A549 (cell line): ENCODE results near the gene PUM1. TPM values are rescaled to one million over a fixed set of nuclear protein-coding genes. Genes with fewer than 3 reads are reported as not detected.
A peak's percentile ranks its signal among the peaks of the same experiment; 100 is the strongest.

ENCODE experiments used
- ATAC-seq, 2 experiments: fragments of 200-7000 bp in 1 of 2; fragments of >200 bp in 1 of 2; cut with Nextera tagmentation in 1 of 2; cut with Tn5 transposase in 1 of 2; 3 replicates each; pipeline versions ENCODE4 v1.8.0 to v1.9.1; 2018 to 2020; ENCODE audit warnings: mild to moderate bottlenecking in 1 of 2, moderate library complexity in 1 of 2
- CTCF ChIA-PET: fragments of 300-600 bp; sonication (Branson Sonifier 250); formaldehyde crosslinking; extraction: SDS; loops from one replicate; lab custom pipeline; 2021; ENCODE audit warnings: antibody characterized with exemption, inconsistent platforms; lab: Yijun Ruan, JAX
- POLR2A ChIA-PET: fragments of 350-600 bp; formaldehyde crosslinking; extraction: SDS; loops from one replicate; lab custom pipeline; 2021; ENCODE audit warnings: antibody characterized with exemption, inconsistent platforms; lab: Yijun Ruan, JAX
- DNase-seq, 2 experiments: peaks; one replicate each; pipeline versions ENCODE4 v3.0.0 to v3.0.0-alpha.2; 2011 to 2016; ENCODE audit warnings: low read depth in 1 of 2, low spot score in 1 of 2
- FAIRE-seq: peaks from 2 replicates; lab custom pipeline; 2011; peaks lifted over from hg19 to GRCh38; lab: Jason Lieb, UNC
- H3K27ac ChIP-seq, 2 experiments: fragments of >200 bp; sonication (Bioruptor Twin); formaldehyde crosslinking; 3 replicates each; pipeline ENCODE4 v1.5.1; 2016 to 2017
- H3K4me1 ChIP-seq: fragments of >200 bp; sonication (Bioruptor Twin); formaldehyde crosslinking; 3 replicates; pipeline ENCODE4 v1.6.1; 2016
- H3K4me2 ChIP-seq: fragments of >200 bp; sonication (Bioruptor Twin); formaldehyde crosslinking; 3 replicates; pipeline ENCODE4 v1.6.1; 2016
- H3K4me3 ChIP-seq: fragments of >200 bp; sonication (Bioruptor Twin); formaldehyde crosslinking; 3 replicates; pipeline ENCODE4 v1.5.1; 2016
- H3K9me3 ChIP-seq: fragments of >200 bp; sonication (Bioruptor Twin); formaldehyde crosslinking; 3 replicates; pipeline ENCODE4 v1.6.1; 2016
- BCL3 ChIP-seq: fragments of >200 bp; sonication (Bioruptor Twin); formaldehyde crosslinking; IDR thresholded peaks from 3 replicates; pipeline ENCODE4 v1.6.1; 2016
- CBX8 ChIP-seq: fragments of 200-600 bp; sonication (generic); IDR thresholded peaks from 2 replicates; pipeline ENCODE4 v1.6.1; 2016
- CEBPB ChIP-seq, 2 experiments: fragments of >200 bp in 1 of 2; sonication (Bioruptor Twin) in 1 of 2; formaldehyde crosslinking in 1 of 2; IDR thresholded peaks; 2 replicates each; pipeline ENCODE4 v1.6.1; 2012 to 2016
- CHD2 ChIP-seq: fragments of 150-350 bp; IDR thresholded peaks from 2 replicates; pipeline ENCODE4 v1.6.1; 2014; ENCODE audit warnings: low read length; ENCODE audit not compliant: partially characterized antibody
- E2F6 ChIP-seq: IDR thresholded peaks from 2 replicates; pipeline ENCODE4 v1.6.1; 2012; ENCODE audit warnings: low read depth, borderline replicate concordance
- EP300 ChIP-seq, 2 experiments: fragments of >200 bp; sonication (Bioruptor Twin); formaldehyde crosslinking; IDR thresholded peaks; 2 replicates in 1 of 2; 3 replicates in 1 of 2; pipeline ENCODE4 v1.6.1; 2016 to 2017
- GATA3 ChIP-seq: IDR thresholded peaks from 2 replicates; pipeline ENCODE4 v1.6.1; 2012; ENCODE audit warnings: borderline replicate concordance
- JUN ChIP-seq, 2 experiments: fragments of >200 bp; sonication (Bioruptor Twin); formaldehyde crosslinking; IDR thresholded peaks; 2 replicates in 1 of 2; 3 replicates in 1 of 2; pipeline ENCODE4 v1.6.1; 2016 to 2017
- KDM1A ChIP-seq: fragments of 200-600 bp; sonication (generic); IDR thresholded peaks from 2 replicates; pipeline ENCODE4 v1.6.1; 2016; ENCODE audit warnings: low read depth, mild to moderate bottlenecking
- KDM5A ChIP-seq: fragments of 200-600 bp; sonication (generic); IDR thresholded peaks from 2 replicates; pipeline ENCODE4 v1.6.1; 2016; ENCODE audit warnings: antibody characterized with exemption, mild to moderate bottlenecking
- MAFK ChIP-seq: fragments of 450-650 bp; IDR thresholded peaks from 2 replicates; pipeline ENCODE4 v1.6.1; 2014; ENCODE audit not compliant: partially characterized antibody
- MAZ ChIP-seq: fragments of 150-350 bp; IDR thresholded peaks from 2 replicates; pipeline ENCODE4 v1.6.1; 2014; ENCODE audit warnings: antibody characterized with exemption, low read depth, low read length, borderline replicate concordance
- NPAS2 ChIP-seq: fragments of 250-450 bp; sonication (Bioruptor Pico); IDR thresholded peaks from 2 replicates; pipeline ENCODE4 v1.8.0; 2022; ENCODE audit warnings: mild to moderate bottlenecking, moderate library complexity, borderline replicate concordance
- POLR2AphosphoS2 ChIP-seq: conservative IDR thresholded peaks from 2 replicates; pipeline ENCODE4 v1.6.1; 2012; ENCODE audit warnings: low read length, improper control_type of control experiment, inconsistent platforms
- REST ChIP-seq: fragments of 200-600 bp; sonication (generic); IDR thresholded peaks from 2 replicates; pipeline ENCODE4 v1.6.1; 2016; ENCODE audit warnings: antibody characterized with exemption, mild to moderate bottlenecking, moderate library complexity
- TFCP2L1 ChIP-seq: fragments of 250-450 bp; sonication (Bioruptor Pico); IDR thresholded peaks from 2 replicates; pipeline ENCODE4 v1.5.0; 2021; ENCODE audit warnings: mild to moderate bottlenecking
- TP53 ChIP-seq: fragments of 250-450 bp; sonication (Bioruptor Pico); IDR thresholded peaks from 2 replicates; pipeline ENCODE4 v1.5.0; 2021; ENCODE audit warnings: mild to moderate bottlenecking, moderate library complexity
- USF2 ChIP-seq: fragments of 450-650 bp; IDR thresholded peaks from 2 replicates; pipeline ENCODE4 v1.6.1; 2014; ENCODE audit warnings: antibody characterized with exemption
- ZFP36 ChIP-seq: fragments of 450-650 bp; IDR thresholded peaks from 2 replicates; pipeline ENCODE4 v1.6.1; 2014; ENCODE audit warnings: borderline replicate concordance; ENCODE audit not compliant: partially characterized antibody
- ZNF302 ChIP-seq: fragments of 250-450 bp; sonication (Bioruptor Pico); IDR thresholded peaks from 2 replicates; pipeline ENCODE4 v1.9.0; 2021; ENCODE audit warnings: inconsistent platforms, mild to moderate bottlenecking, moderate library complexity
- WGBS: methylation state at CpG from one replicate; pipeline ENCODE4 v1.1.6; 2017; ENCODE audit errors: missing lambda C conversion rate; 5-methylcytosine and 5-hydroxymethylcytosine counted together
- polyA plus RNA-seq, 4 experiments: library from polyadenylated mRNA; depleted of rRNA in 3 of 4; stranded (reverse); fragments of >200 nt; fragmentation: RNase III in 1 of 4; extraction: RNeasy Plus Mini Kit Qiagen cat#74134 plus additional on column Dnase treatment in 1 of 4; gene quantifications; 2 replicates in 3 of 4; 3 replicates in 1 of 4; pipeline ENCODE4 v1.2.3, GENCODE V29; 2011 to 2017

PUM1 gene
- polyA plus RNA-seq, 2 of the 4 experiments (the other 2 are of a cell fraction), result 30.2 to 55.3 TPM

GRCh38 chr1:30888975-30889374 lies 176.5 kb downstream of the PUM1 start:
- no peaks in the 10 kb centered on the region for H3K9me3 ChIP-seq
- no peak overlapping the region for H3K4me3 ChIP-seq
- peaks cover 19% of the 10 kb centered on the region; the same call in 1 of the 3 replicates for H3K4me1 ChIP-seq
- POLR2A ChIA-PET, result no interaction called here
- ATAC-seq, result no peak
- H3K4me2 ChIP-seq, result no peak overlapping the region
- FAIRE-seq, result no peak
- TF ChIP-seq CBX8 (no peak), JUN (IDR thresholded peaks at IDR 0.05) (no peak), BCL3 (no peak), TP53 (CRISPR knock-in tag) (no peak), MAFK (no peak), REST (no peak), USF2 (no peak), GATA3 (no peak), POLR2AphosphoS2 (no peak), CHD2 (no peak), ZNF302 (CRISPR knock-in tag) (no peak), MAZ (no peak), KDM5A (no peak), TFCP2L1 (CRISPR knock-in tag) (no peak)
- TF ChIP-seq, all 56 proteins: peak for 0
- CTCF ChIA-PET, result interaction anchor here (1.2 to 2.2 kb wide), 2 partner anchors 12 to 87 kb away, joined by 3 to 6 read pairs; no protein-coding TSS in a partner anchor
- DNase-seq, result no peak
- H3K27ac ChIP-seq, result no peak overlapping the region
- WGBS, result 71% methylated on average over 3 of the region's 3 CpGs

GRCh38 chr1:30888391-30888790 lies 177.1 kb downstream of the PUM1 start:
- H3K27ac ChIP-seq, result peak overlapping the region in 1 of 2 experiments; percentile 47; a peak in 1 of 6 replicates
- TF ChIP-seq E2F6, result no peak
- no peak for TF ChIP-seq REST
- TF ChIP-seq ZFP36, result no peak
- no peak for TF ChIP-seq TP53 (CRISPR knock-in tag)
- TF ChIP-seq KDM1A, result no peak
- TF ChIP-seq EP300 (IDR thresholded peaks at IDR 0.05), result no peak
- TF ChIP-seq CEBPB (IDR thresholded peaks at IDR 0.05), result no peak
- no peak for TF ChIP-seq USF2
- TF ChIP-seq MAFK, result no peak
- TF ChIP-seq MAZ, result no peak
- no peak for TF ChIP-seq NPAS2 (CRISPR knock-in tag)
- ChIA-PET CTCF (interaction anchor here (2.2 kb wide), 1 partner anchor 87 kb away, joined by 6 read pairs; no protein-coding TSS in a partner anchor), POLR2A (no interaction called here)
- H3K4me3 ChIP-seq, result no peak overlapping the region
- no peak overlapping the region for H3K4me2 ChIP-seq
- FAIRE-seq (no peak), ATAC-seq (peak; percentile 44 to 68; a peak in 4 of 6 replicates), DNase-seq (no peak)
- peaks cover 19% of the 10 kb centered on the region; the same call in 1 of the 3 replicates for H3K4me1 ChIP-seq
- WGBS, result 47% methylated on average over 7 of the region's 8 CpGs
- no peaks in the 10 kb centered on the region for H3K9me3 ChIP-seq
